Mesothelial cell of epicardium (in vitro differentiated cells): ENCODE results near the gene EPHA6. TPM values are rescaled to one million over a fixed set of nuclear protein-coding genes. Genes with fewer than 3 reads are reported as not detected.

Source experiments
- DNase-seq, 2 experiments: peaks; one replicate each; pipeline ENCODE4 v3.0.0; 2021; ENCODE audit warnings: low spot score in 2 of 2; ENCODE audit not compliant: unreplicated experiment in 2 of 2
- H3K27ac Mint-ChIP-seq: 2 replicates; pipeline ENCODE4 v1.8.0; 2021; ENCODE audit warnings: mixed read lengths
- H3K27me3 Mint-ChIP-seq: 2 replicates; pipeline ENCODE4 v1.8.0; 2021; ENCODE audit warnings: low read depth, mixed read lengths
- H3K36me3 Mint-ChIP-seq: 2 replicates; pipeline ENCODE4 v1.8.0; 2021; ENCODE audit warnings: mixed read lengths
- H3K4me1 Mint-ChIP-seq: 2 replicates; pipeline ENCODE4 v1.8.0; 2021; ENCODE audit warnings: mixed read lengths
- H3K4me3 Mint-ChIP-seq: 2 replicates; pipeline ENCODE4 v1.8.0; 2021; ENCODE audit warnings: mild to moderate bottlenecking, moderate library complexity, mixed read lengths
- H3K9me3 Mint-ChIP-seq: 2 replicates; pipeline ENCODE4 v1.8.0; 2021; ENCODE audit warnings: mixed read lengths
- total RNA-seq: library from RNA; stranded (reverse); gene quantifications from 3 replicates; pipeline ENCODE4 v1.2.1, GENCODE V29; 2021
- TF ChIP-seq, protein P1 (sequence below): fragments of 200-600 bp; sonication (generic); IDR thresholded peaks from one replicate; pipeline ENCODE4 v1.5.0; 2021; ENCODE audit warnings: antibody characterized with exemption; ENCODE audit not compliant: unreplicated experiment

The EPHA6 gene
- total RNA-seq, 1 donor from 2014 or later = 43.3 TPM

DNA sequence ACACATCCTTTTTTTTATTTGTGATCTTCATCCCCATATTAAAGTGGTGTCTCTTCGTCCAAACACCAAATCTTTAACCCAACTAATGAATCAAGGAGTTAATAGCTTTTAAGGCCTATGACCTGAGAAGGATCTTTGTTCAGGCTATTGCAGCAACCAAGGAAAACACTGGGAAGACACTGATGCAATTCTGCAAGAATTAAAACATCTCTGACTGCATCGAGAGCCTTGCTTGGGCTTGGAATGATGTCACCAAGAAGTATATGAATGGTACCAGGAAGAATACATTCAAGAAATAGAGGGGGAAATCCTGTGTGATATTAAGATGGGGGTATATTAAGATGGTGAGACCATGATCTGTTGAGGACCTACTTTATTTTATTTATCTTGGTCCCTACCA is 736.0 kb downstream of the EPHA6 start:
- Mint-ChIP-seq H3K4me1 (no peaks in the 10 kb centered on the region), H3K27ac (no peak overlapping the region), H3K4me3 (no peak overlapping the region), H3K36me3 (peaks cover 7% of the 10 kb centered on the region), H3K9me3 (peaks cover 23% of the 10 kb centered on the region), H3K27me3 (no peaks in the 10 kb centered on the region)
- TF ChIP-seq, protein P1, sequence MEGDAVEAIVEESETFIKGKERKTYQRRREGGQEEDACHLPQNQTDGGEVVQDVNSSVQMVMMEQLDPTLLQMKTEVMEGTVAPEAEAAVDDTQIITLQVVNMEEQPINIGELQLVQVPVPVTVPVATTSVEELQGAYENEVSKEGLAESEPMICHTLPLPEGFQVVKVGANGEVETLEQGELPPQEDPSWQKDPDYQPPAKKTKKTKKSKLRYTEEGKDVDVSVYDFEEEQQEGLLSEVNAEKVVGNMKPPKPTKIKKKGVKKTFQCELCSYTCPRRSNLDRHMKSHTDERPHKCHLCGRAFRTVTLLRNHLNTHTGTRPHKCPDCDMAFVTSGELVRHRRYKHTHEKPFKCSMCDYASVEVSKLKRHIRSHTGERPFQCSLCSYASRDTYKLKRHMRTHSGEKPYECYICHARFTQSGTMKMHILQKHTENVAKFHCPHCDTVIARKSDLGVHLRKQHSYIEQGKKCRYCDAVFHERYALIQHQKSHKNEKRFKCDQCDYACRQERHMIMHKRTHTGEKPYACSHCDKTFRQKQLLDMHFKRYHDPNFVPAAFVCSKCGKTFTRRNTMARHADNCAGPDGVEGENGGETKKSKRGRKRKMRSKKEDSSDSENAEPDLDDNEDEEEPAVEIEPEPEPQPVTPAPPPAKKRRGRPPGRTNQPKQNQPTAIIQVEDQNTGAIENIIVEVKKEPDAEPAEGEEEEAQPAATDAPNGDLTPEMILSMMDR = no peak
- DNase-seq = no peak

DNA sequence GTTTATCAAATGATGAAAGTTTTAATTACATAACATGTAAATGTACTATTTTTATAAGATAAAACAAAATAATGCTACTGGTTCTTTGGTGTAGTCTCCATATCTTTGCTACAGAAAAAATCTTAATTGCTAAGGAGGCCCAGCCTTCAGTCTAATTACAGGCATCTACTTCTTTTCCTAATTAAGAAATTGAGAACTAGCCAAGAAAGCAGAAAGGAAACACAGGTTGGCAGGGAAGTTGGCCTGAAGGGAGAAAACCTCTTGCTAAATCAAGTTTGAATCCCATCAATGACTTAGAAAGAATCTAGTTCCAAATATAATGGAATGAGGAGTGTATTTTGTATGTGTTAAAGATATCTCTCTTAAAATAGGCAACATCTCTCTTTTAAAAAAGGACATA is 737.8 kb downstream of the EPHA6 start:
- no peak overlapping the region for H3K4me3 Mint-ChIP-seq
- no peak for DNase-seq
- H3K36me3 Mint-ChIP-seq = peaks cover 6% of the 10 kb centered on the region
- no peaks in the 10 kb centered on the region for H3K27me3 Mint-ChIP-seq
- H3K9me3 Mint-ChIP-seq = peaks cover 21% of the 10 kb centered on the region
- H3K27ac Mint-ChIP-seq = no peak overlapping the region
- H3K4me1 Mint-ChIP-seq = no peaks in the 10 kb centered on the region
- TF ChIP-seq, protein P1 = no peak

DNA sequence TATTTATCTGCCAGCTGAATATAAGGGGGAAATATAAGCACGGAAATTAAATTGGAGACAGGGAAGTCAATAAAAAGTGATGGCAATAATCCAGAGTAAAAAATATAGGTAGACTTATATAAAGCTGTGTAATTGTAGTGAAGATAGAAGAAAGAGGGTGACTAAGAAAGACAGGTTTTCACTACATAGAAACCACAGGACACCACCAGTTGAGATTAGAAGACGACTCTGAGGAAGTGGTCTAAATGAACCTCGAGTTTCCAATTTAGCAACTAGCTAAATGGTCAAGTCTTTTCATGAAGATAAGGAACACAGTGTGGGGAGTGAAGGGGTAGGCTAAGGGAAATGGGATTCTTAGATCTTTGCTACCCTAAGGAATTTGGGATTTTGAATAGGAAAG is 761.3 kb downstream of the EPHA6 start:
- Mint-ChIP-seq H3K9me3 (no peaks in the 10 kb centered on the region), H3K4me3 (no peak overlapping the region), H3K27ac (no peak overlapping the region), H3K27me3 (no peaks in the 10 kb centered on the region), H3K4me1 (peaks cover 12% of the 10 kb centered on the region), H3K36me3 (no peaks in the 10 kb centered on the region)
- DNase-seq = no peak
- TF ChIP-seq, protein P1 = no peak

DNA sequence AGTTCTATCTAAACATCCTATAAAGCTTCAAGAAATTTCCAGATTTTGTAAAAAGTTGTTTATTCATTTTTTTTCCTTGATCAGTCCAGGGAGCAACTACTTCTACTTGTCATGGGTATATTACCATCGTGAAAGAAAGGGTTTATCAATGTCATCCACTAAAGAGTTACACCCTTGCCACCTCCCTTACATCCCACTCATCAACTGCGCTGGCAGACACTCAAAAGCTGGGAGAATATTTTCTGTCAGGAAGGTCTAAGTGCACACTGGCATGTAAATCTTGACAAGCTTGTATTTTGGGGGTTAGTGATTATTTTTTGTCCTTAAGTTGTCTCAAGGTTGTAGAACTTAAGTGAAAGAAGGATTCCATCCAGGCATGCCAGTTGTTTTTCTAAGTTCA is 761.8 kb downstream of the EPHA6 start:
- TF ChIP-seq, protein P1 = no peak
- H3K27ac Mint-ChIP-seq = no peak overlapping the region
- no peak for DNase-seq
- H3K36me3 Mint-ChIP-seq = no peaks in the 10 kb centered on the region
- no peaks in the 10 kb centered on the region for H3K27me3 Mint-ChIP-seq
- H3K4me1 Mint-ChIP-seq = peaks cover 12% of the 10 kb centered on the region
- no peak overlapping the region for H3K4me3 Mint-ChIP-seq
- H3K9me3 Mint-ChIP-seq = no peaks in the 10 kb centered on the region

DNA sequence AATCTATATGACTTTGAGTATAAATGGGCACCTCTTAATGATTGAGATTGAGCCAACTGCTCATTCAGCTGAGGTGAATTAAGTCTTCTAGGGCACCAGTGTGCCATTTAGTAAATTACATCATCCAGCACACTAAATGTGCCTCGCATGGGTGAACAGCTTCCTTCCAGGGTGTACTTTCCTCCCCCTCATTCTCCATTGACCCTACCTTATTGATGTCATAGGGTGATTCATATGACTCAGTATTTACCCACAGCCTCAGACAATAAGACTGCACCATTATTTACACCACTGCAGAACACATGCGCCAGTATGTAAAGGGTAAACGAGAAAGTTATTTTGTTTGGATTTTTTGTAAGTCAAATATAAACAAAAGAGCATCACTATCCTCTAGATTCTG is 765.0 kb downstream of the EPHA6 start:
- Mint-ChIP-seq H3K36me3 (no peaks in the 10 kb centered on the region), H3K4me3 (no peak overlapping the region), H3K9me3 (no peaks in the 10 kb centered on the region)

DNA sequence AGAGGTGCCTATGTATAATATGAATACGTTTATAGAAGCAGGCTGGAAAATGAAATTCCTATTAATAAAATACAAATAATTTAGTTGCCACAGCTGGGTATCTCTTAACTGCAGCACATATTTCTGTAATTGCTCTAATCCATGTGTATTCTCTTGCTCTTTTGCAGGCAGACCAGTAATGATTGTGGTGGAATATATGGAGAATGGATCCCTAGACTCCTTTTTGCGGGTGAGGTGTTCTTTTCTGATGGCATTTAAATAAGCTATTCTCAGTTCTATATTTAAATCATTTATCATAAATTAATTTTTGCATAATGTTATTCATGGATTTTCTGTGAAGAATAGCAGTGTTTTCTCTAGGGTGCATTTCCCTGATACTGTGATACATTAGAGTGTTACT is 796.2 kb downstream of the EPHA6 start:
- H3K27me3 Mint-ChIP-seq = no peaks in the 10 kb centered on the region
- peaks cover 15% of the 10 kb centered on the region for H3K4me1 Mint-ChIP-seq
- peaks cover 13% of the 10 kb centered on the region for H3K36me3 Mint-ChIP-seq
- no peak overlapping the region for H3K4me3 Mint-ChIP-seq
- TF ChIP-seq, protein P1 = no peak
- H3K27ac Mint-ChIP-seq = no peak overlapping the region
- peaks cover 10% of the 10 kb centered on the region for H3K9me3 Mint-ChIP-seq
- DNase-seq = no peak

More for the DNA sequence above, 765.0 kb downstream of the EPHA6 start:
- TF ChIP-seq, protein P1 = no peak
- no peak for DNase-seq
- Mint-ChIP-seq H3K27me3 (no peaks in the 10 kb centered on the region), H3K4me1 (peaks cover 9% of the 10 kb centered on the region), H3K27ac (no peak overlapping the region)
